HG03095 (cell line): ENCODE results near the gene HCLS1.
"Not testable (repeated sequence)": the region's sequence is repeated elsewhere in the genome, so short reads cannot be mapped to it uniquely, and the experiment has no call there.

Experiments used
- ATAC-seq: cut with Tn5 transposase; IDR thresholded peaks from one replicate; pipeline ENCODE4 v1.9.1; 2021; ENCODE audit warnings: moderate library complexity; ENCODE audit not compliant: unreplicated experiment

The HCLS1 gene

DNA sequence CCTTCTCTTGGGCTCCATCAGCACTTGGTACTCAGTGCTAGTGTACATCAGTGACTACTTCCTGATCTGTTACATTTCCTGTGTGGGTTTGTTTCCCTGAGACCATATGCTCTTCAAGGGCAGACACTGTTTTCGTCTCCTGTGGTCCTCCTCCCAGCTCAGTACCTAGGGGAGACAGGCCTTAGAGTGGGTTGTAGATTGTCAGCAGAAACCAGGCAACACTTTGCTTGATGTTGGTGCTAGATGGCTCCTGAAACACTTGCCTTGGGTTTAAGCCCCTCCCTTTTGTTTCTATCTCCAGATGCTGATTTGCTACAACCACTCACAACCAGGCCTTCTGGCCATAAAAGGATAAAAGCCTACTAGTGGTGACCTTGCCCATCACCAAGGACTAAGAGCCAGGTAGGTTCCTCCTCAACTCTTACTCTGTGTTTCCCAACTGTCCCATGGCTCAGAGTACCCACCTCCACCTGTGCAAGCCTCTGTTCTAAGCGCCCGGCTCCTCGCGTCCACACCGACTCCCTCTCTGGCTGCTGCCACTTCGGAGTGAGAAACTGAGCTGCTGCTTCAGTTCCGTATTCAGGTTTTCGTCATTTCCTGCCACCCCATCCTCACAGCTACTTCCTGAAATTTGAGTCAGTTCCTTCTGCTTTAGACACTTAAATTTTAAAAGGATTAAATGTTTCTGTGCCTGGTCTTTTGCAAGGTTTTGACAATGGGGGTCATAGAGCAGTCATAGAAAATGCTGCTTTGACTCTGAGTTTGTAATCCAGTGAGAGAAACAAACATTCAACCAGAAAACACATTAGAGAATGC, at the start of gene HCLS1:
TSS of gene HCLS1 (minus strand) at position 548 of the 816 bp plus-strand sequence. CDS start 2,556 bp downstream, outside the sequence.
- peak; percentile 82 for ATAC-seq

- ATAC-seq, result no peak
These were observed 49.6 kb upstream of the HCLS1 start for GRCh38 chr3:121710347-121710746.

- ATAC-seq, result no peak
These were observed 47.0 kb upstream of the HCLS1 start for GRCh38 chr3:121707531-121708273.

DNA sequence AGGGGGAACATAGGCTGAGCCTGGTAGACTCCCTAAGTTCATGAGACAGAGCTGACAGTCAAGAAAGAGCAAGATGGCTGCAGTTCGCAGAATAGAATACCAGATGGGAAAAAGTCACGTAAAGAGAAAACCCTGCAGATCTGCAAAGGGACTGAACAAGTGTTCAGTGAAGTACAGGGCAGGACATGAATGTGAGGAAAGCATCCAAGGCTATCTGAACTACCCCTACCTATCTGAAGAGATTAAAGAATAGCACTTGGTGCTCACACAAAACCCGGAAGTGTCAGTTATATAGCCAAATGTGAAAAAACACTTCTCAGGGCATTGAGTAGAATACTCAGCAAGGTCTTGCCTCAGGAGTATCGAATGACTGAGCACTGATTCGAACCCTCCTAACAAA, 44.8 kb upstream of the HCLS1 start:
- ATAC-seq, result no peak

- no peak for ATAC-seq
These were observed 43.3 kb upstream of the HCLS1 start for GRCh38 chr3:121703973-121704372.

DNA sequence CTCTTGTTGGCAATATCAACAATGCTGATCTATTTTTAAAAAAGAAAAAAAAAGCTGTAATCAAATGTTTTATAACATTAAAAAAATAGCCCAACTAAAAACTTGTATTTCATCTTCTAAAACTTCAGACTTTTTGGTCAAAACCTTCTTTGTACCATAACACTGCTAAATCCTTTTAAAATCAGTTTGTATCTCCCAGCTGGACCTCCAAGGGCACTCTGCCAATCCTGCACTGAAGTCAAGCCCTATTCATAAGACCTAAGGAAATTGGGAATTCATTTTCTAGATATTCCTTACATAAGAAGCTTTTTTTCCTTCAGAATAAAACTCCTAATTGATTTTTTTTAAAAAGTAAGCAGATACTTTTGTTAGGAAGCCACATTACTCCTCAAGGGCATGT, 38.2 kb upstream of the HCLS1 start:
- no peak for ATAC-seq

- no peak for ATAC-seq
These were observed 37.8 kb upstream of the HCLS1 start for GRCh38 chr3:121698476-121698875.

DNA sequence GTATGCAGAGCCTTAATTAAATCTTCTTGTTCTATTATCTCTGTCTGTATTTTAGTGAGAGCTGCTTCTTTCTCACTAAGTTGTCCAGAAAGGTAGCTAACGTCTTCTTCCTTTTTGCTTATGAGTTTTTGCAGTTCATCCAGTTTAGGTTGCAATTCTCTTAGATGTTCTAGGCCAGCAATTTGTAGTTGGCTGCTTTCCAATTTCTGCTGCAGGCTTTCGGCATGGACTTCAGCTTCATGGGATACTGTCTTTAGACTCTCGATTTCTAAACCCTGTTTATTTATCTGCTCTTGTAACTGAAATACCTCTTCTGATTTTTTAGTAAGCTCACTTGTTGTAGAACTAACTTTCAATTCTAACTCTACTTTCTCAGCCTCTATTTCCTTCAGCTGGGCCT, 35.5 kb upstream of the HCLS1 start:
- ATAC-seq, result no peak

DNA sequence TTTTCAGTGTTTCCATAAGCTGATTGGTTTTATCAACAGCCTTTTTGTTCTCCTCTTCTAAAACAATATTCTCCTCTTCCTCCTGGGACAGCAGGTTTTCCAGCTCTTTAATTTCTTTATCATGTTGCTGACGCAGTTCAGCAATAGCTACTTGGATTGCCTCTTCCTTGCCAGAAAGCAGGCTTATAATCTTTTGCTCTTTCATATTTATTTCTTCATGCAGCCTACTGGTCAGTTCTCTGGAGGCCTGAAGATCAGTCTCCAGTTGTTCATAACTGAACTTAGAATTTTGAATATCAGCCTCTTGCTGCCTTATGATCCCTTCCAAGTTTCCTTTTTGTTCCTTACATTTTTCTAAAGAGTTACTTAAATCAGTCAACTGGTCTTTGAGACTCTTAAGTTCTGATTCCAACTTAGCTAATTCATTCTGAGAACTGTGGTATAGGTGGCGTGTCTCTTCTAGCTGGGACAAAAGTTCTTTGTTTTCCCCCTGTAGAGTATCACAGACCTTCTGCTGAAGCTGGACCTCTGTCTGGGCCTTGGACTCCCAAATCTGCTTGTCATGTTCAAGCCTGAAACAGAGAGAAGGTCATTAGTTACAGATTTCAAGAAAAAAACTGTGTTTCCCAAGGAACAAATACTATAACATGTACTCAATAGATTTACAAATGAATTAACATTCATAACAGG, 31.5 kb upstream of the HCLS1 start:
- ATAC-seq, result no peak

DNA sequence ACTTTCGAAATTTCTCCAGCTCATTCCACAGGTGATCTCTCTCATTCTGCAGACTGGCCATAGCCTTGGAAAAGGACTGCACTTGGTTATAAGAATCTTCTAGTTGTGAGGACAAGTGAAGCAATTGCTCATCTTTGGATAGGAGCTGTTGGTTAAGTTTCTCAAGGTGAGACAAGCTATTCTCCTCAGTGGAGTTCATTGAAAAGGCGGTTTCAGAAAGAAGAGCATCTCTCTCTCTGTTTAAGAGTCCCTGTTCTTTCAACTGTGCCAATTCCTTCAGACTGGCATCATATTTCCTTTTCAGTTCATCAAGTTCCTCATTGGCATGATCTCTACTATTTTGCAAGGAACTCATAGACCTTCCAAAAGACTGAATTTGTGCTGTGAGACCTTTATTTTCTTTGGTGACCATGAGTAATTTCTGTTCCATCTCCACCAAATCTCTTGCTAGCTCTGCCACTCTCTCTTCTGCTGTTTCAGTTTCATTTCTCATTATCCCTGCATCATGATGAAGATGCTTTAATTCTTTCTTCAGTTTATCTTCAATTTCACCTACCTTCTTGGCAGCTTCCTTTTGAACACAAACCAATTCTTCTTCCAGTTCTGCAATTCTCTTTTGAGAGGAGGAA, 30.2 kb upstream of the HCLS1 start:
- peak; percentile 73 for ATAC-seq

- ATAC-seq, result not testable (repeated sequence)
These were observed 28.0 kb upstream of the HCLS1 start for GRCh38 chr3:121688747-121689146.

DNA sequence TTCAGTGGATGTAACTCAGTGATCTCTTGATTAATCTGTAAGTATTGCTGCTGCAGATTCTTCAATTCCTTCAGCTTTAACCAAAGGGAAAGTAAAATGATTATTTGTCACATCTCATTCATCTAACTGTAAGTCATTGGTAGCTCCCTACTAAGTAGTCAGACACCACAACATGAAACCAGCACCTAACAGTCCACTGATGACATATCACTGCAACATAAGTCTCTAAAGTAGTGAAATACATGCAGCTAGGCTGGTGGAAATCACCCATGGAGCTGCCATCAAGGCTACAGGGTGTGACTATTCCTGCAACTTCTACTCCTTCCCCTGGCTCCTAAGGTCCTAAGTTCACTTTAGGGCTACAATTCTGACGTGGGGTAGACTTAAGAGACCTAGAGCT, 21.1 kb upstream of the HCLS1 start:
- no peak for ATAC-seq

- no peak for ATAC-seq
These were observed 16.4 kb upstream of the HCLS1 start for GRCh38 chr3:121677141-121677540.

DNA sequence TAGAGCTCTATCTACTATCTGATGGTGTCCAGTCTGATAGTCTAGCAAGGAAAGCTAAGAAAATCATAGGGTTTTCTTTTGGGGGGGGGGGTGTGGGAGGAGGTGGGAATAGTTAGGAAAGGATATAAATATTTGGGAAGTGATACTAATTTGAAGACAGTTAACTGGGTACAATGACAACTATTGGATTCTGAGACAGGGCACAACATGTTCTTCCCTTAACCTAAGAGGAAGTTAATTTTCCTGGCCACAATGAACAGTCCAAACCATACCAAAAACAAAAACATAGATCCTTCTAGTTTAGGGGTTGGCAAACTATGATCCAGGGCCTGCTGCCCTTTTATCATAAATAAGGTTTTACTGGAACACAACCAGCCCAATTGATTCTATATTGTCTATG, 10.0 kb upstream of the HCLS1 start:
- ATAC-seq, result no peak

GRCh38 chr3:121667333-121667732, 6.6 kb upstream of the HCLS1 start:
- ATAC-seq, result no peak

DNA sequence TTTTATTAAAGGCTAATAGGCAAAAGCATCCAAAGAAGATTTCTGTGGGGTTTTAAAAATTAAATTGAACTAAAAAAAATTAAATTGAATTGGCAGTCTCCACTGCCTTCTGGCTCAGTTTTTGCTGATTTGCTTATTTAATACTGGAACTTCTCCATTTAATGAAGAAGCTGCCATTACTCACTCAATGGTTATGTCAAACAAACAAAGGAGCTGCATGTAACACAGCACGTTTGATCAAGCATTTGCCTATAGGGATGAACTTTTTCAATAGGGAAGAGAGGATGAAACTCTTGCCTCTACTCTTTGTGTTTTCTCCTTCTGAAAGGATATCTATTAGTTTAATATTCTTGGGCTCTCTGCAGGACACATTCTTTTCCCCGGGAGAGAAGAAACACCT, 4.8 kb upstream of the HCLS1 start:
- no peak for ATAC-seq

DNA sequence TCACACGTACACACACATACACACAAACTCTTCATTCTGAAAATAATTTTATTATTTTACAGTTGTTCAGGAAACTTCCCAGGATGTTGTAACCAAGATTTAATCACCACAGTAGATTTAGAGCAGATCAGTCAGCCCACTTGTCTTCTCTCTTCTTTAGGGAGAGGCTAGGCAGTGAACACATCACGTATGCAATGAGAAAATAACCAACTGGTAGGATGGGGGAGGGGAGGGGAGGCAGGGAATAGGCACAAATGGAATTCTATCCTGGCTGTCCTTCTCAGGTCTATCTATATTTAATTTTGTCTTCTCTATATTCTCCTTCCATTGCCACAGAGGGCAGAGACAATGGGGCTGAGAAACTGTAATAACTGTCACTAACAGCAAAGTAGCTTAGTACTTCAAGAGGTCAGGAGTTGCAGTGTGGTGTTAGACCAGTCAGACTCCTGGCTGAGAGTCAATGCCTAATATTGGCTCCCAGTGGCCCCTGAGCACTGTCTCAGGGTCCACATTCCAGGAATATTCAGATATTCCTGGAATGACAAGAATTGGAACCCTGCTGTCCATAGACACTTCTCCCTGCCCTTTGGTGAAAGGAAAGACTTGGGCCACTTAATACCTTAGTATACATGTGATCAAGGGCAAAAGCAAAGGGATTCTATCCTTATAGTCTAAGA, 2.6 kb upstream of the HCLS1 start:
- ATAC-seq, result no peak

GRCh38 chr3:121662742-121663141, 2.0 kb upstream of the HCLS1 start:
- no peak for ATAC-seq

DNA sequence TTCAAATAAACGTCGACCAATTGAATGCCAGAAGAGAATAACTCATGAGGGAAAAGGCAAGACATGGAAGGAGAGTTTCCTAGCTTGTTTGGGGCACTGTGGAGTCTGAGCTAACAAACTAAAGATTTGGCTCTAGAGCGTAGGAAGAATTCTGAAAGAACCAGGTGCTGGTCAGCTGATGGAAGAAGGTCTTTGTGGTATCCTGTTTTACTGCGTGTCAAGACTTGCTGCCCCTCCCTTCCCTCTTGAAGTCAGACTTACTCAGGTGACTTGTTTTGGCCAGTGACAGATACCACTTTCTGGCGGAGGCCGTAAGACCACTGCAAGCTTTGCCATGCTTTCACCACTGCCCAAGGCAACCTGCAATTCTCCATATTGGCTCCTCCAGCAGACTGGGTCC, 673 bp upstream of the HCLS1 start:
- no peak for ATAC-seq

GRCh38 chr3:121659586-121659985, 1.1 kb downstream of the HCLS1 start:
- ATAC-seq, result no peak
